ENCODE data around the gene SPRR2E.
"Not testable (repeated sequence)": the region's sequence is repeated elsewhere in the genome, so short reads cannot be mapped to it uniquely, and the experiment has no call there.

The SPRR2E gene

GRCh38 chr1:153133267-153133666 lies 38.9 kb upstream of the SPRR2E start:
- ATAC-seq, result no peak
- TF ChIP-seq PPARA (CRISPR knock-in tag; IDR thresholded peaks at IDR 0.05; ENCODE audit: borderline replicate concordance), result no peak
- TF ChIP-seq SNAI2 (CRISPR knock-in tag; IDR thresholded peaks at IDR 0.05), result no peak
- TF ChIP-seq ZC3H10 (CRISPR knock-in tag; IDR thresholded peaks at IDR 0.05), result no peak
- TF ChIP-seq TSHZ2 (CRISPR knock-in tag; IDR thresholded peaks at IDR 0.05), result no peak
- TF ChIP-seq PATZ1 (CRISPR knock-in tag; IDR thresholded peaks at IDR 0.05; ENCODE audit: borderline replicate concordance), result no peak
- TF ChIP-seq ISL1 (CRISPR knock-in tag; IDR thresholded peaks at IDR 0.05), result no peak
- TF ChIP-seq ZFP30 (CRISPR knock-in tag; IDR thresholded peaks at IDR 0.05), result no peak
- no peak for TF ChIP-seq CREB5 (CRISPR knock-in tag; IDR thresholded peaks at IDR 0.05; ENCODE audit: low read depth)
- TF ChIP-seq TCF4 (CRISPR knock-in tag; IDR thresholded peaks at IDR 0.05; ENCODE audit: borderline replicate concordance), result no peak

- not testable (repeated sequence) for ATAC-seq
Observed at GRCh38 chr1:153128688-153129087, 34.4 kb upstream of the SPRR2E start.

- ATAC-seq, result no peak
- TF ChIP-seq POU6F1 (CRISPR knock-in tag; IDR thresholded peaks at IDR 0.05; ENCODE audit: borderline replicate concordance, low read depth), result no peak
- no peak for TF ChIP-seq RARB (CRISPR knock-in tag; IDR thresholded peaks at IDR 0.05)
- no peak for TF ChIP-seq PATZ1 (CRISPR knock-in tag; IDR thresholded peaks at IDR 0.05; ENCODE audit: borderline replicate concordance)
- TF ChIP-seq ESRRG (CRISPR knock-in tag; IDR thresholded peaks at IDR 0.05), result no peak
- TF ChIP-seq ZNF70 (CRISPR knock-in tag; IDR thresholded peaks at IDR 0.05), result no peak
- TF ChIP-seq ARNTL (CRISPR knock-in tag; IDR thresholded peaks at IDR 0.05; ENCODE audit: borderline replicate concordance, low read depth), result no peak
- no peak for TF ChIP-seq OSR1 (CRISPR knock-in tag; IDR thresholded peaks at IDR 0.05)
- no peak for TF ChIP-seq CREB5 (CRISPR knock-in tag; IDR thresholded peaks at IDR 0.05; ENCODE audit: low read depth)
- no peak for TF ChIP-seq GLIS3 (CRISPR knock-in tag; IDR thresholded peaks at IDR 0.05)
- TF ChIP-seq PPARA (CRISPR knock-in tag; IDR thresholded peaks at IDR 0.05; ENCODE audit: borderline replicate concordance), result no peak
- no peak for TF ChIP-seq SNAI2 (CRISPR knock-in tag; IDR thresholded peaks at IDR 0.05)
- TF ChIP-seq ZFP3 (CRISPR knock-in tag; IDR thresholded peaks at IDR 0.05), result no peak
Observed at GRCh38 chr1:153127296-153127695, 33.0 kb upstream of the SPRR2E start.

- no peak for TF ChIP-seq ZNF70 (CRISPR knock-in tag; IDR thresholded peaks at IDR 0.05)
- no peak for TF ChIP-seq ZNF565 (CRISPR knock-in tag; conservative IDR thresholded peaks at IDR 0.05; ENCODE audit: low read depth)
- no peak for TF ChIP-seq SNAI2 (CRISPR knock-in tag; IDR thresholded peaks at IDR 0.05)
- TF ChIP-seq ZFP30 (CRISPR knock-in tag; IDR thresholded peaks at IDR 0.05), result no peak
- no peak for TF ChIP-seq BACH2 (CRISPR knock-in tag; IDR thresholded peaks at IDR 0.05; ENCODE audit: borderline replicate concordance)
- TF ChIP-seq POU6F1 (CRISPR knock-in tag; IDR thresholded peaks at IDR 0.05; ENCODE audit: borderline replicate concordance, low read depth), result no peak
- no peak for ATAC-seq
Observed at GRCh38 chr1:153125536-153125935, 31.2 kb upstream of the SPRR2E start.

- not testable (repeated sequence) for ATAC-seq
Observed at GRCh38 chr1:153123793-153124192, 29.5 kb upstream of the SPRR2E start.
